ENCODE data around the gene ADO. TPM values are rescaled to one million over a fixed set of nuclear protein-coding genes. Genes with fewer than 3 reads are reported as not detected.

The ADO gene
- total and polyA plus RNA-seq, 2 of the 4 experiments (the other 2 are of a cell fraction): 8.0 to 8.1 TPM

DNA sequence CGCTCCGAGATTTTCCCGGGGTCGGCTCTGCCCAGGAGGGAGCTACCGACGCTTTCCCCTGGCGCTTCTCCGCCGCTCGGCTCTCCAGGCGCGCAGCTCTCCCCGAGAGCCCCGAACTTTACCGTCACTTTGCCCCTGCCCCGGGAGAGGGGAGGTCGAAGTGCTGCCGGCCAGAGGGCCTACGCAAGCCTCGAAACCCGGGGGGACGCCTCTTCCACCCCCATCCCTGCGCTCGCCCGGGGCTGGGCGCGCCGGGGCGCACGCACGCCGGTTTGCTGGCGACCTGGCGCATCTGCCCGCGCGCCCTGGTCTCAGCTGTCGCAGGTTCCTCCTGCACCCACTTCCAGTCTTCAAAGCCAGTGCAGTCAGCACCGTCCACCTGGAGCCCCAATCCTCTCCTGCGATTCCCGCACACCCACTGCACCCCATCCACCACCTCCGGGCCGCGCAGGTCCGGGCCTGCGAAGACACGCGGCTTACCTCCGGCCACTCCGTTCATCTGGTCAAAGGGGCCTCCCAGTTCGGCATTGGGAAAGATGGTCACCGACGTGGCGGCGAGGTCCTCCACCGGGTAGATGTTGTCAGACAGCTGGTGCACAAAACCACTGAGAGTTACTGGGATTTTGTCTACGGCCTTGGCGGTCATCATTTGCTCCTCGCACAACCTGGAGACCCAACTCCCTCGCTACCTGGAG is 11.0 kb downstream of the ADO start:
- peaks cover 41% of the 10 kb centered on the region for H3K27me3 ChIP-seq (ENCODE audit: control insufficient read depth, insufficient read depth, low read length)
- H2BK5ac ChIP-seq (ENCODE audit: low read depth, low read length, poor library complexity, severe bottlenecking): no peak overlapping the region
- H2BK120ac ChIP-seq (ENCODE audit: low read depth, low read length): no peak overlapping the region
- in situ Hi-C loops (cut with MboI; ENCODE audit: low sequenced_read_pairs): loop anchor here (10.0 to 25.0 kb wide), 3 partner anchors 339 to 778 kb away; partner anchors contain the start of gene RTKN2
- DNase-seq (no peak), ATAC-seq (ENCODE audit: low read depth) (no peak)
- peaks cover 7% of the 10 kb centered on the region; the same call in 1 of the 2 replicates for H3K4me1 ChIP-seq (ENCODE audit: control insufficient read depth, insufficient read depth, low read length)
- H2BK20ac ChIP-seq (ENCODE audit: low read depth, low read length): no peak overlapping the region
- intact Hi-C loops (cut with micrococcal nuclease): loop anchor here (1.0 to 5.0 kb wide), 3 partner anchors 267 to 548 kb away; partner anchors contain the start of gene RTKN2
- no peaks in the 10 kb centered on the region for H3K36me3 ChIP-seq (ENCODE audit: control insufficient read depth, insufficient read depth, low read length)
- no peak overlapping the region for H4K5ac ChIP-seq (ENCODE audit: low read depth, low read length)
- H3K18ac ChIP-seq (ENCODE audit: low read depth, low read length): no peak overlapping the region
- dilution Hi-C loops (cut with HindIII; ENCODE audit: low sequenced_read_pairs, unreplicated experiment): no loop called here
- ChIA-PET CTCF (interaction anchor here (0.7 to 1.2 kb wide), 2 partner anchors 9 to 205 kb away, joined by 3 read pairs; no protein-coding TSS in a partner anchor), POLR2A (ENCODE audit: unreplicated experiment) (interaction anchor here (0.6 kb wide), 1 partner anchor 31 kb away, joined by 3 read pairs; no protein-coding TSS in a partner anchor)
- H2AK5ac ChIP-seq (ENCODE audit: low read depth, low read length): no peak overlapping the region
- H3K23ac ChIP-seq (ENCODE audit: low read depth, low read length): no peak overlapping the region
- H3K4me2 ChIP-seq (ENCODE audit: low read depth, low read length): peak overlapping the region; percentile 92
- H2BK15ac ChIP-seq (ENCODE audit: low read depth, low read length): no peak overlapping the region
- no peaks in the 10 kb centered on the region for H3K79me1 ChIP-seq (ENCODE audit: low read depth in 1 of 2, low read length in 2 of 2)
- peaks cover 14% of the 10 kb centered on the region for H4K20me1 ChIP-seq (ENCODE audit: insufficient read depth, low read length)
- H3K56ac ChIP-seq (ENCODE audit: extremely low read depth, insufficient read depth, low read length): no peak overlapping the region
- H3K4me3 ChIP-seq (ENCODE audit: insufficient read depth, low read depth, low read length): peak overlapping the region; percentile 73
- TF ChIP-seq, protein P1, sequence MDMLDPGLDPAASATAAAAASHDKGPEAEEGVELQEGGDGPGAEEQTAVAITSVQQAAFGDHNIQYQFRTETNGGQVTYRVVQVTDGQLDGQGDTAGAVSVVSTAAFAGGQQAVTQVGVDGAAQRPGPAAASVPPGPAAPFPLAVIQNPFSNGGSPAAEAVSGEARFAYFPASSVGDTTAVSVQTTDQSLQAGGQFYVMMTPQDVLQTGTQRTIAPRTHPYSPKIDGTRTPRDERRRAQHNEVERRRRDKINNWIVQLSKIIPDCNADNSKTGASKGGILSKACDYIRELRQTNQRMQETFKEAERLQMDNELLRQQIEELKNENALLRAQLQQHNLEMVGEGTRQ (IDR thresholded peaks at IDR 0.05; ENCODE audit: low read depth, low read length): no peak
- no peak for TF ChIP-seq CHD1 (IDR thresholded peaks at IDR 0.05; ENCODE audit: low read depth, low read length)
- no peak overlapping the region for H4K91ac ChIP-seq (ENCODE audit: insufficient read depth, low read depth, low read length)
- 0% methylated on average over 12 of the region's 60 CpGs; no CpG with 5 or more reads in 1 of the 2 experiments for WGBS, 2 experiments (ENCODE audit: extremely low coverage in 2 of 2, insufficient read length in 1 of 2)
- no peaks in the 10 kb centered on the region for H3K9me1 ChIP-seq (ENCODE audit: insufficient read depth, low read length)
- no peak overlapping the region for H3K9ac ChIP-seq (ENCODE audit: low read depth, low read length)
- H3K14ac ChIP-seq (replicated peaks; ENCODE audit: low read depth, low read length): no peak overlapping the region
- no peak overlapping the region for H2AK9ac ChIP-seq (replicated peaks; ENCODE audit: low read depth, low read length, poor library complexity)
- H4K8ac ChIP-seq (ENCODE audit: low read depth in 2 of 2, low read length in 2 of 2): no peak overlapping the region
- no peaks in the 10 kb centered on the region for H3K9me3 ChIP-seq (ENCODE audit: control insufficient read depth, insufficient read depth, low read length)
- TSS peak; percentile 89 for BruUV-seq (replicated peaks)
- H3K27ac ChIP-seq (ENCODE audit: insufficient read depth, low read length): no peak overlapping the region
- H3K4ac ChIP-seq (ENCODE audit: low read depth, low read length): no peak overlapping the region
- peak overlapping the region; percentile 81 for H2AFZ ChIP-seq (replicated peaks; ENCODE audit: low read length, poor library complexity)

All from IMR-90 (cell line).